ENCODE results near the gene MMP2.

Gene MMP2

GRCh38 chr16:55492756-55493380, 13.9 kb downstream of the MMP2 start:
- Histone ChIP-seq H3K9me3 (ENCODE audit: control insufficient read depth, insufficient read depth, low read length) (no peaks in the 10 kb centered on the region), H3K27ac (ENCODE audit: low read length) (no peak overlapping the region), H3K4me3 (ENCODE audit: low read length) (no peak overlapping the region), H3K27me3 (ENCODE audit: control insufficient read depth, insufficient read depth, low read length) (no peaks in the 10 kb centered on the region), H3K4me1 (ENCODE audit: control insufficient read depth, insufficient read depth, low read length) (no peaks in the 10 kb centered on the region; the same call in 1 of the 2 replicates), H3K36me3 (ENCODE audit: control insufficient read depth, insufficient read depth, low read length) (no peaks in the 10 kb centered on the region; the same call in 1 of the 2 replicates)
- DNase-seq (ENCODE audit: low read depth, low spot score), result no peak
- no CpG with 5 or more reads among the region's 10 CpGs for WGBS (ENCODE audit: insufficient coverage, insufficient read length)

- DNase-seq (ENCODE audit: low read depth, low spot score), result no peak
- no peak overlapping the region for H3K27ac ChIP-seq (ENCODE audit: low read length)
- no CpG with 5 or more reads among the region's 3 CpGs for WGBS (ENCODE audit: insufficient coverage, insufficient read length)
Observed at GRCh38 chr16:55494994-55495421, 16.0 kb downstream of the MMP2 start.

GRCh38 chr16:55495616-55496289, 16.8 kb downstream of the MMP2 start:
- no peak overlapping the region for H3K4me3 ChIP-seq (ENCODE audit: low read length)
- H3K36me3 ChIP-seq (ENCODE audit: control insufficient read depth, insufficient read depth, low read length), result no peaks in the 10 kb centered on the region
- no peaks in the 10 kb centered on the region for H3K9me3 ChIP-seq (ENCODE audit: control insufficient read depth, insufficient read depth, low read length)
- H3K27ac ChIP-seq (ENCODE audit: low read length), result no peak overlapping the region
- H3K27me3 ChIP-seq (ENCODE audit: control insufficient read depth, insufficient read depth, low read length), result no peaks in the 10 kb centered on the region
- DNase-seq (ENCODE audit: low read depth, low spot score), result no peak
- H3K4me1 ChIP-seq (ENCODE audit: control insufficient read depth, insufficient read depth, low read length), result no peaks in the 10 kb centered on the region; the same call in 1 of the 2 replicates
- no CpG with 5 or more reads among the region's 7 CpGs for WGBS (ENCODE audit: insufficient coverage, insufficient read length)

More at GRCh38 chr16:55494994-55495421, 16.0 kb downstream of the MMP2 start:
- Histone ChIP-seq H3K36me3 (ENCODE audit: control insufficient read depth, insufficient read depth, low read length) (no peaks in the 10 kb centered on the region), H3K27me3 (ENCODE audit: control insufficient read depth, insufficient read depth, low read length) (no peaks in the 10 kb centered on the region), H3K9me3 (ENCODE audit: control insufficient read depth, insufficient read depth, low read length) (no peaks in the 10 kb centered on the region), H3K4me3 (ENCODE audit: low read length) (no peak overlapping the region), H3K4me1 (ENCODE audit: control insufficient read depth, insufficient read depth, low read length) (no peaks in the 10 kb centered on the region; the same call in 1 of the 2 replicates)

- Histone ChIP-seq H3K4me1 (ENCODE audit: control insufficient read depth, insufficient read depth, low read length) (no peaks in the 10 kb centered on the region; the same call in 1 of the 2 replicates), H3K4me3 (ENCODE audit: low read length) (no peak overlapping the region), H3K27me3 (ENCODE audit: control insufficient read depth, insufficient read depth, low read length) (no peaks in the 10 kb centered on the region), H3K27ac (ENCODE audit: low read length) (no peak overlapping the region), H3K9me3 (ENCODE audit: control insufficient read depth, insufficient read depth, low read length) (no peaks in the 10 kb centered on the region), H3K36me3 (ENCODE audit: control insufficient read depth, insufficient read depth, low read length) (no peaks in the 10 kb centered on the region)
- DNase-seq (ENCODE audit: low read depth, low spot score), result no peak
- WGBS (ENCODE audit: insufficient coverage, insufficient read length), result no CpG with 5 or more reads among the region's 8 CpGs
Observed at GRCh38 chr16:55496509-55497145, 17.6 kb downstream of the MMP2 start.

GRCh38 chr16:55497558-55497957, 18.6 kb downstream of the MMP2 start:
- Histone ChIP-seq H3K27me3 (ENCODE audit: control insufficient read depth, insufficient read depth, low read length) (no peaks in the 10 kb centered on the region), H3K9me3 (ENCODE audit: control insufficient read depth, insufficient read depth, low read length) (no peaks in the 10 kb centered on the region), H3K4me3 (ENCODE audit: low read length) (no peak overlapping the region), H3K4me1 (ENCODE audit: control insufficient read depth, insufficient read depth, low read length) (no peaks in the 10 kb centered on the region), H3K36me3 (ENCODE audit: control insufficient read depth, insufficient read depth, low read length) (no peaks in the 10 kb centered on the region), H3K27ac (ENCODE audit: low read length) (no peak overlapping the region)
- DNase-seq (ENCODE audit: low read depth, low spot score), result no peak
- no CpG with 5 or more reads among the region's 5 CpGs for WGBS (ENCODE audit: insufficient coverage, insufficient read length)

- Histone ChIP-seq H3K27me3 (ENCODE audit: control insufficient read depth, insufficient read depth, low read length) (no peaks in the 10 kb centered on the region), H3K27ac (ENCODE audit: low read length) (no peak overlapping the region), H3K4me1 (ENCODE audit: control insufficient read depth, insufficient read depth, low read length) (peaks cover 2% of the 10 kb centered on the region; the same call in 1 of the 2 replicates)
Observed at GRCh38 chr16:55498101-55498500, 19.1 kb downstream of the MMP2 start.

GRCh38 chr16:55499281-55499680, 20.3 kb downstream of the MMP2 start:
- H3K9me3 ChIP-seq (ENCODE audit: control insufficient read depth, insufficient read depth, low read length), result no peaks in the 10 kb centered on the region
- H3K27me3 ChIP-seq (ENCODE audit: control insufficient read depth, insufficient read depth, low read length), result no peaks in the 10 kb centered on the region
- DNase-seq (ENCODE audit: low read depth, low spot score), result no peak
- WGBS (ENCODE audit: insufficient coverage, insufficient read length), result no CpG with 5 or more reads among the region's 3 CpGs
- no peak overlapping the region for H3K27ac ChIP-seq (ENCODE audit: low read length)
- no peaks in the 10 kb centered on the region for H3K36me3 ChIP-seq (ENCODE audit: control insufficient read depth, insufficient read depth, low read length)
- peaks cover 2% of the 10 kb centered on the region; the same call in 1 of the 2 replicates for H3K4me1 ChIP-seq (ENCODE audit: control insufficient read depth, insufficient read depth, low read length)
- no peak overlapping the region for H3K4me3 ChIP-seq (ENCODE audit: low read length)

More at GRCh38 chr16:55498101-55498500, 19.1 kb downstream of the MMP2 start:
- Histone ChIP-seq H3K36me3 (ENCODE audit: control insufficient read depth, insufficient read depth, low read length) (no peaks in the 10 kb centered on the region), H3K4me3 (ENCODE audit: low read length) (no peak overlapping the region), H3K9me3 (ENCODE audit: control insufficient read depth, insufficient read depth, low read length) (no peaks in the 10 kb centered on the region)
- no peak for DNase-seq (ENCODE audit: low read depth, low spot score)
- no CpG with 5 or more reads among the region's 6 CpGs for WGBS (ENCODE audit: insufficient coverage, insufficient read length)

- Histone ChIP-seq H3K4me1 (ENCODE audit: control insufficient read depth, insufficient read depth, low read length) (peaks cover 2% of the 10 kb centered on the region; the same call in 1 of the 2 replicates), H3K27ac (ENCODE audit: low read length) (no peak overlapping the region), H3K27me3 (ENCODE audit: control insufficient read depth, insufficient read depth, low read length) (no peaks in the 10 kb centered on the region), H3K4me3 (ENCODE audit: low read length) (no peak overlapping the region), H3K9me3 (ENCODE audit: control insufficient read depth, insufficient read depth, low read length) (no peaks in the 10 kb centered on the region), H3K36me3 (ENCODE audit: control insufficient read depth, insufficient read depth, low read length) (no peaks in the 10 kb centered on the region)
- no CpG with 5 or more reads among the region's 10 CpGs for WGBS (ENCODE audit: insufficient coverage, insufficient read length)
- no peak for DNase-seq (ENCODE audit: low read depth, low spot score)
Observed at GRCh38 chr16:55499951-55500529, 21.0 kb downstream of the MMP2 start.

- H3K9me3 ChIP-seq (ENCODE audit: control insufficient read depth, insufficient read depth, low read length), result no peaks in the 10 kb centered on the region
- no peaks in the 10 kb centered on the region for H3K36me3 ChIP-seq (ENCODE audit: control insufficient read depth, insufficient read depth, low read length)
- no peaks in the 10 kb centered on the region for H3K27me3 ChIP-seq (ENCODE audit: control insufficient read depth, insufficient read depth, low read length)
- H3K27ac ChIP-seq (ENCODE audit: low read length), result no peak overlapping the region
- no peak for DNase-seq (ENCODE audit: low read depth, low spot score)
- no peak overlapping the region for H3K4me3 ChIP-seq (ENCODE audit: low read length)
- H3K4me1 ChIP-seq (ENCODE audit: control insufficient read depth, insufficient read depth, low read length), result peaks cover 2% of the 10 kb centered on the region; the same call in 1 of the 2 replicates
- no CpG with 5 or more reads among the region's 3 CpGs for WGBS (ENCODE audit: insufficient coverage, insufficient read length)
Observed at GRCh38 chr16:55500530-55501011, 21.6 kb downstream of the MMP2 start.
